Measurements from ENCODE around the gene GFI1B.

Gene GFI1B

GRCh38 chr9:132994410-132995120 is 16.1 kb downstream of the GFI1B start:
- TF ChIP-seq GATA3 (IDR thresholded peaks at IDR 0.05; ENCODE audit: low read depth, low read length), result no peak
- no peak for TF ChIP-seq GATA2 (IDR thresholded peaks at IDR 0.05; ENCODE audit: low read depth, low read length)

GRCh38 chr9:132995121-132995420 is 16.6 kb downstream of the GFI1B start:
- TF ChIP-seq GATA2 (IDR thresholded peaks at IDR 0.05; ENCODE audit: low read depth, low read length) (no peak), GATA3 (IDR thresholded peaks at IDR 0.05; ENCODE audit: low read depth, low read length) (no peak)

- TF ChIP-seq GATA2 (IDR thresholded peaks at IDR 0.05; ENCODE audit: low read depth, low read length), result no peak
- no peak for TF ChIP-seq GATA3 (IDR thresholded peaks at IDR 0.05; ENCODE audit: low read depth, low read length)
These were observed 17.4 kb downstream of the GFI1B start for GRCh38 chr9:132995879-132996278.

- TF ChIP-seq GATA2 (IDR thresholded peaks at IDR 0.05; ENCODE audit: low read depth, low read length) (no peak), GATA3 (IDR thresholded peaks at IDR 0.05; ENCODE audit: low read depth, low read length) (no peak)
These were observed 18.0 kb downstream of the GFI1B start for GRCh38 chr9:132996526-132996925.

DNA sequence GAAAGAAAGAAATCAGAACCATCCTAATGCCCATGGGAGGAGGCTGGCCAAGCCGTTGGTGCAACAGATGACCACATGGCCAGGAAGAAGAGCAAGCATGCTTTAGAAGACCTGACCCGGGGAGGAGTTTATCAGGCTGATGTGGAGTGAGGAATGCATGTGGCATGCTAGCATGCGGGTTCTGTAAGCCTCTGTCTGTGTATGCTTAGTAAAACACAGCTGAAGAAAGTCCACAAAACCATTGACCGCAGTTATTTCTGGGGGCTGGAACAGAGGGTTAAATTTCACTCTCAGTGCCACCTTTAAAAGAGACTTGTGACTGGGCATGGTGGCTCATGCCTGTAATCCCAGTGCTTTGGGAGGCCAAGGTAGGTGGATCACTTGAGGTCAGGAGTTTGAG is 19.1 kb downstream of the GFI1B start:
- TF ChIP-seq GATA3 (IDR thresholded peaks at IDR 0.05; ENCODE audit: low read depth, low read length), result no peak
- no peak for TF ChIP-seq GATA2 (IDR thresholded peaks at IDR 0.05; ENCODE audit: low read depth, low read length)

- TF ChIP-seq GATA2 (IDR thresholded peaks at IDR 0.05; ENCODE audit: low read depth, low read length) (no peak), GATA3 (IDR thresholded peaks at IDR 0.05; ENCODE audit: low read depth, low read length) (no peak)
These were observed 20.5 kb downstream of the GFI1B start for GRCh38 chr9:132998831-132999635.

- TF ChIP-seq GATA3 (IDR thresholded peaks at IDR 0.05; ENCODE audit: low read depth, low read length) (no peak), GATA2 (IDR thresholded peaks at IDR 0.05; ENCODE audit: low read depth, low read length) (no peak)
These were observed 23.9 kb downstream of the GFI1B start for GRCh38 chr9:133002147-133003070.

DNA sequence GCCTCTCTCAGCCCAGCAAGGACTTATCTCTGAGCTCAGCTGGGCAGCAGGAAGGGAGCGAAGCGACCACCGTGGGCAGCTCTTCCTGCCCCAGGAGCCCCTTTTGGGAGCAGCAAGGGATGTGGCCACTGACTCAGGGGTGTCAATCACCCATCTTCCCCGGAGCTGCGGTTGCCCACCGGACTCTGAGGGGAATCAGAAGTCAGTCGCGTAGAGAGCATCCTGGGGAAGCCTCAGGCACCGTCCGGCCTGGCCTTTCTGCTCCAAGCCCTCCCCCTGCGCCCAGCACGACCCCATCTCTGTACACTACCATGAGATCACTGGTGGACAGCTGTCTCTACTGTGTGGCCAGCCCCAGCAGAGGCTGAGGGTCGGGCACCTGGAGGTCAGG is 24.6 kb downstream of the GFI1B start:
- no peak for TF ChIP-seq GATA3 (IDR thresholded peaks at IDR 0.05; ENCODE audit: low read depth, low read length)

- no peak for TF ChIP-seq GATA3 (IDR thresholded peaks at IDR 0.05; ENCODE audit: low read depth, low read length)
- TF ChIP-seq GATA2 (IDR thresholded peaks at IDR 0.05; ENCODE audit: low read depth, low read length), result no peak
These were observed 25.2 kb downstream of the GFI1B start for GRCh38 chr9:133003671-133004090.

- no peak for TF ChIP-seq GATA3 (IDR thresholded peaks at IDR 0.05; ENCODE audit: low read depth, low read length)
- TF ChIP-seq GATA2 (IDR thresholded peaks at IDR 0.05; ENCODE audit: low read depth, low read length), result no peak
These were observed 25.9 kb downstream of the GFI1B start for GRCh38 chr9:133004091-133004998.

- TF ChIP-seq GATA3 (IDR thresholded peaks at IDR 0.05; ENCODE audit: low read depth, low read length), result no peak
- TF ChIP-seq GATA2 (IDR thresholded peaks at IDR 0.05; ENCODE audit: low read depth, low read length), result no peak
These were observed 26.7 kb downstream of the GFI1B start for GRCh38 chr9:133004999-133005760.

- TF ChIP-seq GATA3 (IDR thresholded peaks at IDR 0.05; ENCODE audit: low read depth, low read length) (no peak), GATA2 (IDR thresholded peaks at IDR 0.05; ENCODE audit: low read depth, low read length) (no peak)
These were observed 27.5 kb downstream of the GFI1B start for GRCh38 chr9:133005957-133006356.
